Uterus (tissue), 2 donors: ENCODE results near the gene HOXA1.

Experiments used
- CTCF ChIP-seq, 4 experiments: fragments of 200-600 bp in 2 of 4; fragments of 450-650 bp in 2 of 4; sonication (generic) in 2 of 4; IDR thresholded peaks; one replicate each; pipeline ENCODE4 v1.5.1; 2016 to 2019; ENCODE audit warnings: antibody characterized with exemption in 4 of 4, mild to moderate bottlenecking in 2 of 4, moderate library complexity in 1 of 4
- POLR2A ChIP-seq, 2 donors: fragments of 450-650 bp; IDR thresholded peaks; one replicate each; pipeline ENCODE4 v1.6.1; 2016; ENCODE audit warnings: antibody characterized with exemption in 2 of 2, mild to moderate bottlenecking in 1 of 2, moderate library complexity in 1 of 2

- TF ChIP-seq CTCF (IDR thresholded peaks at IDR 0.05) (no peak), POLR2A (IDR thresholded peaks at IDR 0.05) (no peak)
Observed at GRCh38 chr7:27124096-27124901, 28.5 kb upstream of the HOXA1 start.
